ENCODE data around the gene CCSER2. TPM values are rescaled to one million over a fixed set of nuclear protein-coding genes. Genes with fewer than 3 reads are reported as not detected.

Gene CCSER2
- total RNA-seq, 1 experiment from 2014 or later, result 28.9 TPM

GRCh38 chr10:84353052-84353803, 24.8 kb downstream of the CCSER2 start:
- no peak overlapping the region for H3K27ac ChIP-seq (ENCODE audit: low read depth, low read length)
- no peak overlapping the region for H3K4me2 ChIP-seq (ENCODE audit: low read length)
- no peak overlapping the region for H3K9ac ChIP-seq (ENCODE audit: low read length)
- ChIA-PET RAD21 (ENCODE audit: low non-redundant PET in 1 of 2, low total read pairs in 2 of 2, uncharacterized antibody in 2 of 2, unreplicated experiment in 2 of 2) (no interaction called here), POLR2A (no interaction called here), CTCF (interaction anchor here (0.9 to 1.6 kb wide), 4 partner anchors 10 to 184 kb away, joined by 3 to 11 read pairs (median 6); no protein-coding TSS in a partner anchor)
- H3K9me3 ChIP-seq (ENCODE audit: control insufficient read depth in 1 of 2, insufficient read depth in 1 of 2, low read depth in 1 of 2, low read length in 2 of 2), result no peaks in the 10 kb centered on the region
- no peaks in the 10 kb centered on the region for H3K9me2 ChIP-seq (ENCODE audit: insufficient read depth)
- H3K4me1 ChIP-seq (ENCODE audit: control insufficient read depth in 1 of 2, insufficient read depth in 2 of 2, low read length in 2 of 2), result peaks cover 0 to 4% of the 10 kb centered on the region in 2 experiments; a peak in 2 of 4 replicates
- intact Hi-C loops (cut with micrococcal nuclease), result no loop called here
- DNase-seq (ENCODE audit: low read depth, low spot score), result no peak
- no peaks in the 10 kb centered on the region for H3K27me3 ChIP-seq (ENCODE audit: insufficient read depth, low read length)
- H3K4me3 ChIP-seq (replicated peaks in 1 of 2; ENCODE audit: low read depth in 1 of 2, low read length in 2 of 2), result no peak overlapping the region
- peaks cover 18% of the 10 kb centered on the region; the same call in 1 of the 2 replicates for H3K79me2 ChIP-seq (ENCODE audit: insufficient read depth, low read length)
- H2AFZ ChIP-seq (ENCODE audit: low read depth, low read length, poor library complexity, severe bottlenecking), result no peak overlapping the region
- TF ChIP-seq, protein P1, sequence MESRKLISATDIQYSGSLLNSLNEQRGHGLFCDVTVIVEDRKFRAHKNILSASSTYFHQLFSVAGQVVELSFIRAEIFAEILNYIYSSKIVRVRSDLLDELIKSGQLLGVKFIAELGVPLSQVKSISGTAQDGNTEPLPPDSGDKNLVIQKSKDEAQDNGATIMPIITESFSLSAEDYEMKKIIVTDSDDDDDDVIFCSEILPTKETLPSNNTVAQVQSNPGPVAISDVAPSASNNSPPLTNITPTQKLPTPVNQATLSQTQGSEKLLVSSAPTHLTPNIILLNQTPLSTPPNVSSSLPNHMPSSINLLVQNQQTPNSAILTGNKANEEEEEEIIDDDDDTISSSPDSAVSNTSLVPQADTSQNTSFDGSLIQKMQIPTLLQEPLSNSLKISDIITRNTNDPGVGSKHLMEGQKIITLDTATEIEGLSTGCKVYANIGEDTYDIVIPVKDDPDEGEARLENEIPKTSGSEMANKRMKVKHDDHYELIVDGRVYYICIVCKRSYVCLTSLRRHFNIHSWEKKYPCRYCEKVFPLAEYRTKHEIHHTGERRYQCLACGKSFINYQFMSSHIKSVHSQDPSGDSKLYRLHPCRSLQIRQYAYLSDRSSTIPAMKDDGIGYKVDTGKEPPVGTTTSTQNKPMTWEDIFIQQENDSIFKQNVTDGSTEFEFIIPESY (IDR thresholded peaks at IDR 0.05; ENCODE audit: extremely low read depth, insufficient replicate concordance, low read length), result no peak
- no peak for TF ChIP-seq SIN3A (IDR thresholded peaks at IDR 0.05; ENCODE audit: low read depth)
- no peaks in the 10 kb centered on the region for H4K20me1 ChIP-seq (ENCODE audit: insufficient read depth)
- H3K36me3 ChIP-seq (ENCODE audit: control insufficient read depth in 1 of 2, insufficient read depth in 2 of 2, low read length in 2 of 2), result no peaks in the 10 kb centered on the region
- no peak for ATAC-seq
- no TSS peak for BruUV-seq (replicated peaks)

- Histone ChIP-seq H3K4me2 (ENCODE audit: low read length) (no peak overlapping the region), H3K79me2 (ENCODE audit: insufficient read depth, low read length) (peaks cover 18% of the 10 kb centered on the region), H3K4me1 (ENCODE audit: control insufficient read depth in 1 of 2, insufficient read depth in 2 of 2, low read length in 2 of 2) (no peaks in the 10 kb centered on the region), H3K4me3 (replicated peaks in 1 of 2; ENCODE audit: low read depth in 1 of 2, low read length in 2 of 2) (no peak overlapping the region), H3K36me3 (ENCODE audit: control insufficient read depth in 1 of 2, insufficient read depth in 2 of 2, low read length in 2 of 2) (no peaks in the 10 kb centered on the region), H4K20me1 (ENCODE audit: insufficient read depth) (no peaks in the 10 kb centered on the region), H3K27ac (ENCODE audit: low read depth, low read length) (no peak overlapping the region), H3K9me3 (ENCODE audit: control insufficient read depth in 1 of 2, insufficient read depth in 1 of 2, low read depth in 1 of 2, low read length in 2 of 2) (no peaks in the 10 kb centered on the region), H3K27me3 (ENCODE audit: insufficient read depth, low read length) (no peaks in the 10 kb centered on the region), H3K9me2 (ENCODE audit: insufficient read depth) (no peaks in the 10 kb centered on the region), H3K9ac (ENCODE audit: low read length) (no peak overlapping the region), H2AFZ (ENCODE audit: low read depth, low read length, poor library complexity, severe bottlenecking) (no peak overlapping the region)
- ATAC-seq (no peak), DNase-seq (ENCODE audit: low read depth, low spot score) (no peak)
- ChIA-PET CTCF (interaction anchor here (1.1 kb wide), 1 partner anchor 182 kb away, joined by 3 read pairs; no protein-coding TSS in a partner anchor), RAD21 (ENCODE audit: low non-redundant PET in 1 of 2, low total read pairs in 2 of 2, uncharacterized antibody in 2 of 2, unreplicated experiment in 2 of 2) (interaction anchor here in 1 of 2 experiments (0.5 kb wide), 1 partner anchor 97 kb away, joined by 4 read pairs; no protein-coding TSS in a partner anchor), POLR2A (interaction anchor here (0.6 kb wide), 1 partner anchor 20 kb away, joined by 3 read pairs; no protein-coding TSS in a partner anchor)
- BruUV-seq (replicated peaks), result no TSS peak
- intact Hi-C loops (cut with micrococcal nuclease), result no loop called here
- TF ChIP-seq FOSL1 (IDR thresholded peaks at IDR 0.05; ENCODE audit: low read depth), result no peak
- TF ChIP-seq, protein P1 (IDR thresholded peaks at IDR 0.05; ENCODE audit: extremely low read depth, insufficient replicate concordance, low read length), result no peak
- no peak for TF ChIP-seq TCF7L2 (IDR thresholded peaks at IDR 0.05; ENCODE audit: borderline replicate concordance, extremely low read depth, insufficient read depth, insufficient read length)
- no peak for TF ChIP-seq EGR1 (IDR thresholded peaks at IDR 0.05; ENCODE audit: low read depth)
- TF ChIP-seq RAD21 (IDR thresholded peaks at IDR 0.05; ENCODE audit: low read depth), result no peak
- no peak for TF ChIP-seq MAX (IDR thresholded peaks at IDR 0.05)
- TF ChIP-seq REST (IDR thresholded peaks at IDR 0.05; ENCODE audit: low read depth), result no peak
- TF ChIP-seq POLR2A (IDR thresholded peaks at IDR 0.05; ENCODE audit: borderline replicate concordance, extremely low read depth, insufficient read depth, insufficient read length), result no peak
- TF ChIP-seq POLR2AphosphoS5 (IDR thresholded peaks at IDR 0.05; ENCODE audit: low read depth, low read length), result no peak
Observed at GRCh38 chr10:84354623-84355022, 26.2 kb downstream of the CCSER2 start.
